Upper lobe of right lung (tissue), 1 donor: ENCODE results near the gene PPP2R1B. TPM values are rescaled to one million over a fixed set of nuclear protein-coding genes. Genes with fewer than 3 reads are reported as not detected.
"Not testable (repeated sequence)": the region's sequence is repeated elsewhere in the genome, so short reads cannot be mapped to it uniquely, and the experiment has no call there.

Experiments
- ATAC-seq: fragments of 200-7000 bp; cut with Tn5 transposase; one replicate; pipeline ENCODE4 v1.9.1; 2020; ENCODE audit warnings: mild to moderate bottlenecking, moderate library complexity
- DNase-seq: peaks from one replicate; pipeline ENCODE4 v3.0.0-alpha.2; 2020
- H3K27ac ChIP-seq: fragments of 200-600 bp; one replicate; pipeline ENCODE4 v1.8.0; 2022
- H3K27me3 ChIP-seq: fragments of 200-600 bp; one replicate; pipeline ENCODE4 v1.8.0; 2022; ENCODE audit warnings: mild to moderate bottlenecking
- H3K36me3 ChIP-seq: fragments of 200-600 bp; one replicate; pipeline ENCODE4 v1.8.0; 2022
- H3K4me1 ChIP-seq: fragments of 200-600 bp; one replicate; pipeline ENCODE4 v1.8.0; 2022
- H3K4me3 ChIP-seq: fragments of 200-600 bp; one replicate; pipeline ENCODE4 v1.8.0; 2022; ENCODE audit warnings: mild to moderate bottlenecking
- H3K9me3 ChIP-seq: fragments of 200-600 bp; one replicate; pipeline ENCODE4 v1.8.0; 2022
- intact Hi-C: fragments of 100-400 bp; cut with DNase I; formaldehyde crosslinking; loops from one replicate; pipeline ENCODE4 v1.11.0; 2022
- total RNA-seq: library from RNA; stranded (reverse); fragmentation: NEBNext Ultra II Directional; extraction: Animal tissue kit (Norgen Biotek cat#: 25700); gene quantifications from one replicate; pipeline ENCODE4 v1.2.1, GENCODE V29; 2021
- TF ChIP-seq, protein P1 (sequence below): fragments of 200-600 bp; IDR thresholded peaks from one replicate; pipeline ENCODE4 v1.8.0; 2022; ENCODE audit warnings: antibody characterized with exemption
- donor health status: DM: no; HTN: yes; CAD: no; lungs with severe emphysema.

Gene PPP2R1B
- total RNA-seq, 1 donor from 2014 or later: 26.7 TPM

DNA sequence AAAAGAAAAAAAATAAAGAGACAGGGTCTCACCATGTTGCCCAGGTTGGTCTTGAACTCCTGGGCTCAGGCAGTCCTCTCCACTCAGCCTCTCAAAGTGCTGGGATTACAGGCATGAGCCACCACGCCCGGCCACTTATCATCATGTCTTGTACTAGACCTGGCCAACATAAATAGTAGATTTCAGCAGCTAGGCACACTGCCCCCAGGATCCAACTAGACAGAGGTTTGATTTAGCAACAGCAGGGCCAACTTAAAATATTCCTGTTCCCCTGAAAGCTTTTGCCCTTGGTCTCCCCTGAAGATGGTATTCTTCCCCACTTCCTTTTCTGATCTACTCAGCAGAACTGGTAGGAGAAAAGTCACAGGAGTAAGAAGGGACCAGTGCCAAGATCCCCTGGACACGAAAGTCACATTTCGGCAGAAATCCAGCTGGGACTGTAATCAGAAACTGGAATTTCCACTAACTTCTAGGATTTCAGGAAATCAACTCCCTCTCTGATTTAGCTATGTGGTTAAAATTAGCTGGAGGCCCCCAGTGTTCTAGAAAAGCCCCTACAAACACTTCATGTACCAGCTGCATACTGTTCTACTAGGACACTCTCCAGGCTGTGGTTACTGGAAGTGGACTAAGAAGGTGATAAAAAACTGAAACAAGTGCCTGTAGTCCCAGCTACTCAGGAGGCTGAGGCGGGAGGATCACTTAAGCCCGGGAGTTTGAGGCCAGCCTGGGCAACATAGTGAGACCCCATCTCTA, 8.9 kb upstream of the PPP2R1B start:
- Histone ChIP-seq H3K36me3 (no peaks in the 10 kb centered on the region), H3K4me1 (peaks cover 5% of the 10 kb centered on the region), H3K9me3 (no peaks in the 10 kb centered on the region), H3K4me3 (no peak overlapping the region), H3K27me3 (no peaks in the 10 kb centered on the region), H3K27ac (no peak overlapping the region)
- peak; percentile 51 for ATAC-seq
- intact Hi-C loops: loop anchor here (5.0 to 10.0 kb wide), 2 partner anchors 70 to 173 kb away; partner anchors contain the start of gene SIK2
- TF ChIP-seq, protein P1, sequence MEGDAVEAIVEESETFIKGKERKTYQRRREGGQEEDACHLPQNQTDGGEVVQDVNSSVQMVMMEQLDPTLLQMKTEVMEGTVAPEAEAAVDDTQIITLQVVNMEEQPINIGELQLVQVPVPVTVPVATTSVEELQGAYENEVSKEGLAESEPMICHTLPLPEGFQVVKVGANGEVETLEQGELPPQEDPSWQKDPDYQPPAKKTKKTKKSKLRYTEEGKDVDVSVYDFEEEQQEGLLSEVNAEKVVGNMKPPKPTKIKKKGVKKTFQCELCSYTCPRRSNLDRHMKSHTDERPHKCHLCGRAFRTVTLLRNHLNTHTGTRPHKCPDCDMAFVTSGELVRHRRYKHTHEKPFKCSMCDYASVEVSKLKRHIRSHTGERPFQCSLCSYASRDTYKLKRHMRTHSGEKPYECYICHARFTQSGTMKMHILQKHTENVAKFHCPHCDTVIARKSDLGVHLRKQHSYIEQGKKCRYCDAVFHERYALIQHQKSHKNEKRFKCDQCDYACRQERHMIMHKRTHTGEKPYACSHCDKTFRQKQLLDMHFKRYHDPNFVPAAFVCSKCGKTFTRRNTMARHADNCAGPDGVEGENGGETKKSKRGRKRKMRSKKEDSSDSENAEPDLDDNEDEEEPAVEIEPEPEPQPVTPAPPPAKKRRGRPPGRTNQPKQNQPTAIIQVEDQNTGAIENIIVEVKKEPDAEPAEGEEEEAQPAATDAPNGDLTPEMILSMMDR: no peak
- DNase-seq: no peak

DNA sequence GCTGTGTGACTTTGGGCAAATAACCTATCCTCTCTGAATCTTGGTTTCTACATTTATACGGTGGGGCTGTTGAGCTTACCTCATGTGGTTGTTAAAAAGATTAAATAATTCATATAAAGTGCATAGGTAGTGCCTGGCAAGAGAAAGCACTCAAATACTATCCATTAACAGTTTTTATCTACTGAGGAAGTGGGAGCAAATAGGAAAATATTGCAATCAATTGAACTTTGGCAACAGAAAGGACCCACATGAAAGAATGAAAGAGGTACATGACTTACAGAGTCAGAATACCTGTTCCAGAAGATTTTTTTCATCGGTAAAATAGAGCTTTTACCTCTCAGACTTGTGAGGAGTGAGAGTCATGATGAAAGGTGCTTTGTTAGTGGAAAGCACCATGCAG, 6.3 kb upstream of the PPP2R1B start:
- Histone ChIP-seq H3K4me1 (peaks cover 5% of the 10 kb centered on the region), H3K9me3 (no peaks in the 10 kb centered on the region), H3K27me3 (no peaks in the 10 kb centered on the region), H3K36me3 (no peaks in the 10 kb centered on the region), H3K4me3 (no peak overlapping the region), H3K27ac (no peak overlapping the region)
- TF ChIP-seq, protein P1: no peak
- no peak for DNase-seq
- no peak for ATAC-seq
- intact Hi-C loops: loop anchor here (10.0 kb wide), 1 partner anchor 72 kb away; no protein-coding TSS in a partner anchor

DNA sequence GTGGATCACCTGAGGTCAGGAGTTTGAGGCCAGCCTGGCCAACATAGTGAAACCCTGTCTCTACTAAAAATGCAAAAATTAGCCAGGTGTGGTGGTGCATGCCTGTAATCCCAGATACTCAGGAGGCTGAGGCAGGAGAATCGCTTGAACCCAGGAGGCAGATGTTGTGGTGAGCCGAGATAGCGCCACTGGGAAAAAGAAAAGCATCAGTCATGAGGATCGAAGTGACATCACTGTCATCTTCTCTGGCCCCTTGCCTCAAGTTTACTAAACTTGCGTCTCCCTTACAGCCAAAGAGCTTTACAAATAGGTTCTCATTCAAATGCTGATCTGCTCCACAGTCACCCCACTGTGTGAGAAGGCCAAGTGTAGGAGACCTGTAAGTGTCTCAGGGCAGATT, 5.0 kb upstream of the PPP2R1B start:
- intact Hi-C loops: loop anchor here (10.0 kb wide), 1 partner anchor 74 kb away; no protein-coding TSS in a partner anchor
- H3K4me3 ChIP-seq, ATAC-seq, H3K27me3 ChIP-seq, H3K9me3 ChIP-seq, H3K27ac ChIP-seq, DNase-seq, H3K4me1 ChIP-seq, H3K36me3 ChIP-seq: not testable (repeated sequence)

DNA sequence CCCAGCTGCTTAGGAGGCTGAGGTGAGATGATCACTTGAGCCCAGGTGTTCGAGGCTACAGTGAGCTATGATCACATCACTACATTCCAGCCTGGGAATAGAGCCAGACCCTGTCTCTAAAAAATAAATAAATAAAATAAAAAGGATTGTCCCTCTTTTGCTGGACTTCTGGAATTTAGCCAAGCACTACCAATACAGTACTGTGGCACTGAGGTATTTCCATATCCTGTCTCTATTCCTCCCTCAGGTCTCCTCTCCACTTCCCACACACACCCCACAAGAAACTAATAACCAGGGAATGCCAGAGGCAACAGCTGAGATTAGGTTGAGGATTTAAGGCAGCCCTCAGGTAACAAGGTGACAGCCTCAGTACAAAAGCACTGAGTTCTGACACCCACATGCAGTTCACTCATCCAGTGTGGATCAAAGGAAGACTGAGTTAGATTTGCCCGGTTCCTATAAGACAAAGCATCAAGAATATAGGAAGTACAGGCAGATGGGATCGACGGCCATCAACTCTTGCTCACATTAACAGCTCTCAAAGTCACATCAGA, 4.5 kb upstream of the PPP2R1B start:
- no peak overlapping the region for H3K27ac ChIP-seq
- no peaks in the 10 kb centered on the region for H3K27me3 ChIP-seq
- no peaks in the 10 kb centered on the region for H3K9me3 ChIP-seq
- DNase-seq (no peak), ATAC-seq (no peak)
- no peaks in the 10 kb centered on the region for H3K36me3 ChIP-seq
- H3K4me3 ChIP-seq: no peak overlapping the region
- intact Hi-C loops: loop anchor here (10.0 kb wide), 1 partner anchor 74 kb away; no protein-coding TSS in a partner anchor
- H3K4me1 ChIP-seq: peaks cover 3% of the 10 kb centered on the region
- TF ChIP-seq, protein P1: no peak

DNA sequence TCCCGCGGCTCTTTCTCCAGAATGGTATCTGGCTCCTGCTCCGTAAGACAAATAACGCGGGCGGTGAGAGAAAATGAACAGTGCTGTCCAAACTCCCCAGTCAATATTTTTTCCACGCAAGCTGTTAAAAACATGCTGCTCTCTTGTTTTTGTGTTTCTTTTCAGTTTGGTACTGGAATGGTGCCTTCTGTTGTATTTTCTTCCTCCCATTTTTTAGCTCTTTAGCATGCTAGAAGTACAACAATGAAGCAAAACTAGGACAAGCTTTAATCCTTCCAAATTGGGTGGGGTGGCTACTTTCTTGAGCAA, 599 bp upstream of the PPP2R1B start:
- H3K27me3 ChIP-seq: no peaks in the 10 kb centered on the region
- H3K36me3 ChIP-seq: peaks cover 25% of the 10 kb centered on the region
- DNase-seq (no peak), ATAC-seq (no peak)
- intact Hi-C loops: no loop called here
- TF ChIP-seq, protein P1: no peak
- peaks cover 16% of the 10 kb centered on the region for H3K4me1 ChIP-seq
- H3K9me3 ChIP-seq: no peaks in the 10 kb centered on the region
- H3K27ac ChIP-seq: peak overlapping the region; percentile 87
- H3K4me3 ChIP-seq: peak overlapping the region; percentile 93

DNA sequence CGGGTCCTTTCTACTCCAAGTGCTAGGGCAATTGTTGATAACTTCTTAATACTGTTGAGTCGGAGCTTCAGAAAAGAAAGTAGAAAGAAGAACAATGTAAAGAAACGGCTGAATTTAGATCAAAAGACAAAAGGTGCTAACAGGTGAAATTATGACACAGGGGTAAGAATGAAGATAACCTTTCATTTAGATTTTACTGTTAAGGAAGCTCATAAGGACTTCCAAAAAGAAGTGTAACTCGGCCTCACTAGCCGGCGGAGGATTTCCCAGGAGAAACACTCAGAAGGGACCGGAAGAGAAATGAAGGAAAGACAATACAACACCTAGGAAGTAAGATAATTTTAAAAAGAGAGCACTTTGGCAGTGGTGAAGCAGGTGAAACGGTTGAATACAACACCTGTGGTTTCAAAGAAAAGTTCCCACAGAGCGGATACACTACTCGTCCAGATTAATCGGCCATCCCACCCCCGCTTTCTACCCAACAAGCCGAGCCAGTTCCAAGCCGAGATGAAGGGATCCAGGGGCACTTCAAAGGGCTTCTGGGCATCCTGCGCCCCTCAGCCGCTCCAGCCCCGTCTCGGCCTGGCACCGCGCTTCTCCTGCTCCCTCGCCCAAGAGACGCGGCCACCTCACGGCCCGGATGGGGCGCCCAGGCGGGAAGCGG, 737 bp downstream of the PPP2R1B start:
- Histone ChIP-seq H3K27ac (peak overlapping the region; percentile 87), H3K4me1 (peaks cover 16% of the 10 kb centered on the region), H3K27me3 (no peaks in the 10 kb centered on the region), H3K36me3 (peaks cover 39% of the 10 kb centered on the region), H3K9me3 (no peaks in the 10 kb centered on the region), H3K4me3 (peak overlapping the region; percentile 93)
- TF ChIP-seq, protein P1: no peak
- intact Hi-C loops: no loop called here
- peak; percentile 59 for ATAC-seq
- no peak for DNase-seq
